ENCODE data around the gene TPD52L1.

GRCh38 chr6:125307150-125307838 is 153.7 kb downstream of the TPD52L1 start:
- TF ChIP-seq CTCF (IDR thresholded peaks at IDR 0.05; ENCODE audit: low read depth, low read length, poor library complexity, severe bottlenecking) (no peak), EZH2phosphoT487 (IDR thresholded peaks at IDR 0.05; ENCODE audit: borderline replicate concordance, low read length) (no peak)
